Amniotic stem cell (primary cell): Measurements from ENCODE around the gene MACC1.
"Not testable (repeated sequence)": the region's sequence is repeated elsewhere in the genome, so short reads cannot be mapped to it uniquely, and the experiment has no call there.

Experiments used
- DNase-seq: peaks from one replicate; lab custom pipeline; 2025; lab: John Stamatoyannopoulos, UW

MACC1 gene

DNA sequence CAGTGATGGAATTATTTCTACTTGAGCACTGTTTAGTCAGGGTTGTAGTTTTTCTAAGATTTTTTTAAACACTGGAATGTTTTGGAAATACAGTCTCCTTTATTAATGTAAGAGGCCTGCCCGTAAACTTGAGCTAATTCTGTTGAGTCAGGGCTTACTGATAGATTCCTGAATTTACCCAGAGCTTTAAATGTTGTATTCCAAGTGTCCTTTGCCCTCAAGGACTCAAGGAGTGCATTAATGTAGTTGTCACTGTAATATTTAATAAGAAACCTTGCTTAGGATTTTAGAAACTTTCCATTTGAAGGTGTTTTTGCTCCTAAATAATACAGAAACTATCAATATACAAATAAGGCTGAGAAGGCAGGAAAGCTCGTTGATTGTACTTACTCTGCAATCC lies 89.2 kb downstream of the MACC1 start:
- DNase-seq = no peak

DNA sequence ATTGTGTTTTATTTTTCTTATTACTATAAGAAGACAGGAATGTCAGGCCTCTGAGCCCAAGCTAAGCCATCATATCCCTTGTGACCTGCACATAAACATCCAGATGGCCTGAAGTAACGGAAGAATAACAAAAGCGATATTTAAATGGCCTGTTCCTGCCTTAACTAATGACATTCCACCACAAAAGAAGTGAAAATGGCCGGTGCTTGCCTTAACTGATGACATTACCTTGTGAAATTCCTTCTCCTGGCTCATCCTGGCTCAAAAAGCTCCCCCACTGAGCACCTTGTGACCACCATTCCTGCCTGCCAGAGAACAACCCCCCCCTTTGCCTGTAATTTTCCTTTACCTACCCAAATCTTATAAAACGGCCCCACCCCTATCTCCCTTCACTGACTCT lies 91.1 kb downstream of the MACC1 start:
- DNase-seq = not testable (repeated sequence)

DNA sequence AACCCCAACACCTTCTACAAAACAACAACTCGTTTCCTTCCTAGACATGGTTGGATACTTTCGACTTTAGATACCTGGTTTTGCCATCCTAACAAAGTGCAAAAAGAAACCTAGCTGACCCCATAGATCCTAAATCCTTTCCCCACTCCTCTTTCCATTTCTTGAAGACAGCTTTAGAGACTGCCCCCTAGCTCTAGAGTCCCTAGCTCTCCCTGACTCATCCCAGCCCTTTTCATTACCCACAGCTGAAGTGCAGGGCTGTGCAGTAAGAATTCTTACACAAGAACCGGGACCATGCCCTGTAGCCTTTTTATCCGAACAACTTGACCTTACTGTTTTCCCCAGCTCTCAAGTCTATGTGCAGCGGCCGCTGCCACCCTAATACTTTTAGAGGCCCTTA lies 93.1 kb downstream of the MACC1 start:
- not testable (repeated sequence) for DNase-seq

DNA sequence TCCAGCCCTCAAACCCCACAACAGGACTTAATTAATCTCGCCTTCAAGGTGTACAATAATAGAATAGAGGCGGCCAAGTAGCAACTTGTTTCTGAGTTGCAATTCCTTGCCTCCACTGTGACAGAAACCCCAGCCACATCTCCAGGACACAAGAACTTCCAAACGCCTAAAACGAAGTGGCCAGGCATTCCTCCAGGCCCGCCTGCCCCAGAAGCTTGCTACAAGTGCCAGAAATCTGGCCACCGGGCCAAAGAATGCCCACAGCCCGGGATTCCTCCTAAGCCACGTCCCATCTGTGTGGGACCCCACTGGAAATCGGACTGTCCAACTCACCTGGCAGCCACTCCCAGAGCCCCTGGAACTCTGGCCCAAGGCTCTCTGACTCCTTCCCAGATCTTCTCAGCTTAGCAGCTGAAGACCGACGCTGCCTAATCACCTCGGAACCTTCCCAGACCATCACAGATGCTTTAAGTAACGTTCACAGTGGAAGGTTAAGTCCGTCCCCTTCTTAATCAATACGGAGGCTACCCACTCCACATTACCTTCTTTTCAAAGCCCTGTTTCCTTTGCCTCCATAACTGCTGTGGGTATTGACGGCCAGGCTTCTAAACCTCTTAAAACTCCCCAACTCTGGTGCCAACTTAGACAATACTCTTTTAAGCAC lies 94.4 kb downstream of the MACC1 start:
- DNase-seq = not testable (repeated sequence)

DNA sequence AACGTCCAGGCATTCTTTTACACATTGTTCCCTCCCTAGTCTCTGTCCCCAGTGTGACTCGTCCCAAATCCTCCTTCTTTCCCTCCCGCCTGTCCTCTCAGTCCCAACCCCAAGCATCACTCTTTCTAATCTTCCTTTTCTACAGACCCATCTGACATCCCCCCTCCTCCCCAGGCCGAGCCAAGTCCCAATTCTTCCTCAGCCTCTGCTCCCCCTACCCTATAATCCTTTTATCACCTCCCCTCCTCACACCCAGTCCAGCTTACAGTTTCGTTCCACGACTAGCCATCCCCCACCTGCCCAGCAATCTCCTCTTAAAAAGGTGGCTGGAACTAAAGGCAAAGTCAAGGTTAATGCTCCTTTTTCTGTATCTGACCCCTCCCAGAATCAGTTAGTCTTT lies 95.1 kb downstream of the MACC1 start:
- no peak for DNase-seq

DNA sequence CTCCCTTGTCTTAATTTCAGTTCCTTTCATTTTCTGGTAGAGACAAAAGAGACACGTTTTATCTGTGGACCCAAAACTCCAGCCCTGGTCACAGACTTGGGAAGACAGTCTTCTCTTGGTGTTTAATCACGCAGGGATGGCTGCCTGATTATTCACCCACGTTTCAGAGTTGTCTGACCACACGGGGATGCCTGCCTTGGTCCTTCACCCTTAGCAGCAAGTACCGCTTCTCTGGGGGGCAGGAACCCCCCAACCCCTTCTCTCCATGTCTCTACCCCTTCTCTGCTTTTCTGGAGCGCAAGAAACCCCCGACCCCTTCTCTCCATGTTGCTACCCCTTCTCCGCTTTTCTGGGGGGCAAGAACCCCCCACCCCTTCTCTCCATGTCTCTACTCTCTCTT lies 95.8 kb downstream of the MACC1 start:
- no peak for DNase-seq

DNA sequence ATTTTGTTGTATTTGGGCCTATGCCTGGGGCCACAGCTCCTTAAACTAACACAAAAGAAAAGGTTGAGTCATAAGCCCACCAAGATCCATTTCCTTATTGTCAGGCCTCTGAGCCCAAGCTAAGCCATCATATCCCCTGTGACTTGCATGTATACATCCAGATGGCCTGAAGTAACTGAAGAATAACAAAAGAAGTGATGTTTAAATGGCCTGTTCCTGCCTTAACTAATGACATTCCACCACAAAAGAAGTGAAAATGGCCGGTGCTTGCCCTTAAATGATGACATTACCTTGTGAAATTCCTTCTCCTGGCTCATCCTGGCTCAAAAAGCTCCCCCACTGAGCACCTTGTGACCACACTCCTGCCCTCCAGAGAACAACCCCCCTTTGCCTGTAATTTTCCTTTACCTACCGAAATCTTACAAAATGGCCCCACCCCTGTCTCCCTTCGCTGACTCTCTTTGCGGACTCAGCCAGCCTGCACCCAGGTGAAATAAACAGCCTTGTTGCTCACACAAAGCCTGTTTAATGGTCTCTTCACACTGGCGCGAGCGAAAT lies 96.5 kb downstream of the MACC1 start:
- DNase-seq = not testable (repeated sequence)

DNA sequence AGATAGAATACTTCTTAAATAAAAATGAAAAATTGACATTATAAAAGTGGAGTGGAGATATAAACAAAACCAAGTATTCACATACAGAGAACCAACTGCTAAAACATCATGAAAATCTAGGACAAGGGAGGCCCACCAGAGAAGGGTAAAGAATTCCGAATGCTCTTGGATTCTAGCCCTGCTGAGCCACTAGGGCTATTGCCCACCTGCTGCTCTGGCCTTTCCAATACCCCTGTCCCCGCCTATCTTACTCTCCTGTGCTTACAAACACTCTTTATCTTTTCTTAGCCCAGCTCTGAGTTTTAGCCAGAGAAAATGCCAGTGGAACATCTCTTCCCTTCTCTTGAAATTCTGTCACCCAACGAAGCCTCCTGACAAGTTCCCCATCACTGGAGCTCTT lies 100.3 kb downstream of the MACC1 start:
- no peak for DNase-seq

DNA sequence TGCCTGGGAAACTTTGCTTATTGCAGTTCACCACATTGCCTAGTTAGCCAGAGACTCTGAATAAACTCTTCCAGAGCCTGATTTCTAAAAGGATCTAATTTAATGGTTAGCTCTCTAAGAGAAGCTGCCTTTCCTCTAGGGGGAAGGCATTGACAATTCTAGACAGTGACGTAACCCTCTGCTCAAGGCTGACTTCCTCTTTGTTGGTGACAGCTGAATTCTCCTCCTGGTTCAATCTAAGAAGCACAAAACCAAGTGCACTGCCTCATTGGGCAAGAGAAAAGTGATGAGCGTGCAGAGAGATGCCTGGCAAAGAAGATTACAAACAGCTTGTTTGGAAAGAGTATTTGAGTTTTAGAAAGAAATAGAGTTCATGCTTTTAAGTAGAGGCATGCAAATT lies 102.7 kb downstream of the MACC1 start:
- no peak for DNase-seq

DNA sequence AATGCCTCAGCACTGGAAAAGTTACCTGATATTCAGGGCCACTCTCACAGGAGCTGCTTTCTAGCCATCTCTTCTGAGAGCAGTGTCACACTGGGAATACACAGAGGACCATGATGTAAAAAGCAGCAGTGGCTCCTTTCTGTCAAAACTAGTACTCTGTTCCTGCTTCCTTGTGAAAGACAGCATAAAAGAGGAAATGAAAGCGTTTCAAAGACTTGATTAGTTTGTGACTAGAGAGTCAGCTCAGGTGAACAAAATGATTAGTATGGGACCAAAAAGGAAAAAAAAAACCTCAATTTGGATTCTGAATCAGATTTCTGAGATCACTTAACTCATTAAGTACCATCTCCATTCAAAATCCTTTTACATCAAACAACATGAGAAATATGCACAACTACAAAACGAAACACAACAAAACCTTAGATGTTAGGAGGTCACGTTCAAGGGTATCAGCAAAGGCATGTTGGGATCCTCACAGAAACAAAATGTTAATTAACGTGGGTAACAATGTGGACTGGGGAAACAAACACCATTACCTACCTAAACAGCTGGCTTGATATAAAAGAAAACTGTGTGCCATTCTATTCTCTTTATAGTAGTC lies 103.7 kb downstream of the MACC1 start:
- DNase-seq = no peak

DNA sequence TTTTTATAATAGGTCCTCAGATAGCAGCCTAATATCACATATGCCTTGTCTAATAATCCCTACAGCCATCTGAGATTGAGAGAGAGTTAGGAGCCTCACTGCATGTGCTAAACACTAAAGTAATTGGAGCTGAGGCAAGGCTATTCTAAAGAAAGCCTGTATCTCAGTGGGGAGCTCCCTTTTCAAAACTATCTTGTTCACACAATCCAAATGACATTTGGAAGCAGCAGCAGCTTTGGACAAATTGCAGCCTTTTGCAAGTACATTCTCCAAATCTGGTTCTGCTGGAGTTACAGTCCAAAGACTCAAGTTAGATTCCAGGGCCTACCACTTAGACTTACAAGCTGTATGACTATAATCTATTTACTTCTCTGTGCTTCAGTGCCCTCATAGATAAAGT lies 104.5 kb downstream of the MACC1 start:
- no peak for DNase-seq

DNA sequence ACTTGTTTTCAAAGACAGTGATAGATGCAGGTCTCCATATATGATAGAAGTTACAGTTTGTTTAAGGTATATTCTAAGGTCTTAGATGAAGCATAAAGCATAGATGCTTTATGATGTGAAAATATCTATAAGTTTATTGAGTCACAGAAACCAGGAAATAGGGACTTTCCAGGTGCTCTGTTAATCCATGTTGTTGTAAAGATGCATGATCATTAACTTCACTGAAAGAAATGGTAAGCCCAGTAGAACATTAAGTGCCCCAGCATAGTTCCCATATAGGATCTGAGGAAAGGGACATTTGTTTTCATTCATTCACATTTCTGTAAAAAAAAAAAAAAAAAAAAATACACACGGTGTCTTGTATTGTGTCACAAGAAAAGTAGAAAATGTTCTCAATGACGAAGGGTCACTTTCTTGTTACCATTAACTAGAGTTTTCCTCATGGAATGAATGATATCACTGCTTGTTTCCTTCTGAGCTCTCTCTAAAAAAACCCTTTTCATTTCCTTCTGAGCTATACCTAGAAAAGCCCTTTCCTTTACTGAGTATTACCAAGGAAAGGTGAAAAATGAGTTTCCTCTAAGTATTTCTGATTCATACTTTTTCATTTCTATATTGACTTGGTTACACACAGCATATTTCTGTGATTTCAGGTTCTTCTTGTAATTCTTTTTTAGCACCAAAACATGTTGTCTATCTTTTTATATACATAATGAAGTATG lies 105.2 kb downstream of the MACC1 start:
- DNase-seq = no peak

DNA sequence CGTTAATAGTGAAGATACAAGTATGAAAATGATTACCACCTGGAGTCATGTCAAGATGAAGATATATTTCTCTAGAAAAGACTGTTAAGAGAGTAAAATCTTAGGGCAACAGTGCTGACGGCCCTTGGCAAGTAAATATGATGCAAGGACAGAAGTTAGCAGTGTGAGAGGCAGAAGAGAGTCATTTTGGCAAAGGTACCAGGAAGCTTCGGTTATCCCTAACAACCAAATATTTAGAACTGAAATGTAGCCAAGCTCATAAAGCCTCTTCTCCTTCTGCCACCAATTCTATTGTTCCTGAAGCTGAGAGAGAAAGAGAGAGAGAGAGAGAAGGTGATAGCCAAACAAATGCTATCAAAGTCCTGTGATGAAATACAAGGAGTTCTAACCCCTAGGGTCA lies 109.6 kb downstream of the MACC1 start:
- no peak for DNase-seq

DNA sequence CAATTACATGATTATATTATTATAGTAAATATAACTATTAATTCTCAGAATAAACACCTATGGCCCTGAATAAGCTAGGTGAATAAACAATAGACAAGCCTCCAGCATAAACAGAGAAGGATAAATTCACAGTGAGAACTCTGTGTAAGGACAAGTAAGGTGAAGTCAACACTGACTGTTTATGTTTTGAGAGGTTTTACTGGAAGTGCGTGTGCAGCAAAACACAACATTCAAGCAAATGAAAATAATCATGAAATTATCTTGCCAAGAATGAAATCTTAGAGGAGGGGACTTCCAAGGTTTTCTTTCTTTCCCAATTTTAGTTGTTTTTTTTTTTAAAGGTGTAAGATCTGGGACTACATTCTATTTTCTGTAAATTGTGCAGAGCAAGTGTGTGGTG lies 112.5 kb downstream of the MACC1 start:
- DNase-seq = no peak

DNA sequence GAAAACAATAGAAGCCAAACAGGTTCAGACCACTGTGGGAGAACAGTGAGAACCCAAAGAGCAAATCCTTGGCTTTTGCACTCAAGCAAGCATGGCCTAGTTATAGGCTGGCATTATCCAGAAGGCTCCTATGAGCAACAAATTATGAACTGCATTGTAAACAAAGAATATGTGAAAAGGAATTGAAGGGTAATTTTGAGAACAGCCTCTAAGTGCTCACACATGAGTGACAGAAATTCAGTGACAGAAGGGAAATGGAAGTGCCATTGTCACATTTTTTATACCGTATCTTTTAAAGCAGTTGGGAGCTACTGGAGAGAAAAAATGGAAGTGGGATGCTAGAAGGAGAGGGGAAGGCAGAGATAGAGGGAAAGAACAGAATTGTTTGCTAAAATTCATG lies 114.2 kb downstream of the MACC1 start:
- no peak for DNase-seq

DNA sequence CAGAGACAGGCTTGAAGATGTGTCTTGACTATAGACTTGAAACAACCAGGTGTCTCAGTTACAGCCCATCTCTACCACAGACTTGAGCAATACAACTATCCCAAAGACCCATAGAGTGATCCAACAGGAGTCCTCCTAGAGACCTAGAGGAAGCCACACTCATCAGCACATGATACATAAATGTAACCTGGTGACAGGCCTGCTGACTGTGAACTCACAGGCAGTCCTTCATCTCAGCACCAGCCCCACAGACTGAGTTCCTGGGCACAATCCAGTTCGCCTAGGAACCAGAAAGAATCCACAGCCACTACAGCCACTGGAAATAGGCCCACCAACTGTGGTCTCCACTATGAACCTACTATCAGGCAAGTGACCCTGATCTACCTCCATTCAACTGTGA lies 121.3 kb downstream of the MACC1 start:
- no peak for DNase-seq

DNA sequence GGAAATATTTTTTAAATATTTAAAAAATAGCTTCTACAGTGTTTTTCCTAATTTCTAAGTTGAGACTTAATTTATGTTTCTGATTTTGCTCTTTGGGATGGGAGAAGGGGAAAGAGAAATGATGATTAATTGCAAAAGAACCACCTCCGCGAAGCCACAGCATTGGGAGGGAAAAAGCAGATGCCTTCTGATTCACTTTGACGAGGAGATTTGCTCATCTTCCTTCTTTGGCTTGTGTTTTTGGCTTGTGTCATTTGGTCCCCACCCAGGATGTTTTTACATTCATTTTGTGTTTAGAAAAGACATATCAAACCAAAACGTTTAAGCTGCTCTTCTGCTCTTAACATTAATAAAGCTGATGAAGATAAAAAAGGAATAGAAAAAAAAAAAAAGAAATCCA lies 121.7 kb downstream of the MACC1 start:
- no peak for DNase-seq

DNA sequence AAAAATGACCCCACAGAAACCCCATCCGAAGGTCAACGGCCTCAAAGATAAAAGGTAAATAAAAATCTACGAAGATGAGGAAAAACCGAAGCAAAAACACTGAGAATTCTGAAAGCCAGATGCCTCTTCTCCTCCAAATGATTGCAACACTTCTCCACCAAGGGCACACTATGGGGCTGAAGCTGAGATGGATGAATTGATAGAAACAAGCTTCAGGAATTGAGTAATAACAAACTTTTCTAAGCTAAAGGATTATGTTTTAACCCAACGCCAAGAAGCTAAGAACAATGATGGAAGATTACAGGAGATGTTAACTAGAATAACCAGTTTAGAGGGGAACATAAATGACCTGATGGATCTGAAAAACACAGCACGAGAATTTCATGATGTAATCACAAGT lies 127.8 kb downstream of the MACC1 start:
- DNase-seq = no peak

DNA sequence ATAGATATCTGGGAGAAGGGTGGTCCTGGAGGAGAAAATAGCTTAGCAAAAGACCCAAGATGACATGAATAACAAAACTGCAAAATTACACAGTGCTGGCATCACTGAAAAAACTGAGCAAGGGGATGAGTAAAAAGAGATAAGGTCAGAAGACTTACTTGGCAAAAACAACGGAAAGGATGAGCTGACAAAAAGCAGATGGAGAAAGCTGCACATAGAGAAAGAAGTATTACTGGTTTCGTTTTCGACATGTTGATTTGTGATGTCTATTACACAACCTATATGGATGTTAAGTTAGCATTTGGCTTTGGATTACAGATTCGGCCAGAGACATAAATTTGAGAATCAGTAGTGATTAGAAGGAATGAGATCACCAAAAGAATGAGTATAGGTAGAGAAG lies 132.1 kb downstream of the MACC1 start:
- no peak for DNase-seq
